H1 (cell line): Measurements from ENCODE around the gene HSPBP1. TPM values are rescaled to one million over a fixed set of nuclear protein-coding genes. Genes with fewer than 3 reads are reported as not detected.

Source experiments
- CTBP2 ChIP-seq: IDR thresholded peaks from 2 replicates; pipeline ENCODE4 v1.7.0; 2011; ENCODE audit warnings: borderline replicate concordance, mild to moderate bottlenecking, moderate library complexity, mixed read lengths, low read length; ENCODE audit not compliant: insufficient read depth, insufficient read length
- SUZ12 ChIP-seq: fragments of 200-600 bp; sonication (generic); IDR thresholded peaks from 2 replicates; pipeline ENCODE4 v1.6.1; 2012; ENCODE audit warnings: mild to moderate bottlenecking, inconsistent platforms, low read length, moderate library complexity, mixed read lengths
- polyA plus RNA-seq, 7 experiments: library from polyadenylated mRNA; depleted of rRNA in 3 of 7; stranded (reverse) in 5 of 7; unstranded in 2 of 7; fragments of >200 nt in 5 of 7; fragments of 200-250 nt in 2 of 7; gene quantifications; 1 replicate in 5 of 7; 2 replicates in 1 of 7; 4 replicates in 1 of 7; pipeline versions ENCODE4 v1.2.1 to v1.2.3, GENCODE V29; 2011 to 2013; ENCODE audit warnings: missing spikeins in 2 of 7, mixed read lengths in 2 of 7
- total RNA-seq: library from RNA; stranded (reverse); fragmentation: NEBNext Ultra II Directional; extraction: Animal tissue kit (Norgen Biotek cat#: 25700); gene quantifications from 2 replicates; pipeline ENCODE4 v1.2.1, GENCODE V29; 2021

HSPBP1 gene
- total and polyA plus RNA-seq, 2 of the 8 experiments (the other 6 are each of a cell fraction or from before 2014, with no cell fraction given) = 63.4 to 100 TPM

- no peak for TF ChIP-seq SUZ12
- no peak for TF ChIP-seq CTBP2
Observed at GRCh38 chr19:55312621-55313512, 33.0 kb upstream of the HSPBP1 start (continued).
